HUES64 (cell line): Measurements from ENCODE around the gene TSGA10IP.
A peak's percentile ranks its signal among the peaks of the same experiment; 100 is the strongest.

Experiments used
- H3K27ac ChIP-seq: 2 replicates; pipeline ENCODE4 v1.7.0; 2013; ENCODE audit warnings: low read depth, low read length, inconsistent platforms
- H3K27me3 ChIP-seq: 2 replicates; pipeline ENCODE4 v1.6.1; 2013; ENCODE audit warnings: mild to moderate bottlenecking, low read length; ENCODE audit not compliant: insufficient read depth
- H3K36me3 ChIP-seq: 2 replicates; pipeline ENCODE4 v1.6.1; 2013; ENCODE audit warnings: mild to moderate bottlenecking, low read length; ENCODE audit not compliant: insufficient read depth
- H3K4me1 ChIP-seq: 2 replicates; pipeline ENCODE4 v1.6.1; 2013; ENCODE audit warnings: mild to moderate bottlenecking, low read length, moderate library complexity; ENCODE audit not compliant: insufficient read depth
- H3K4me3 ChIP-seq: 2 replicates; pipeline ENCODE4 v1.5.1; 2013; ENCODE audit warnings: mild to moderate bottlenecking, low read length, moderate library complexity
- H3K9ac ChIP-seq: 2 replicates; pipeline ENCODE4 v1.6.1; 2013; ENCODE audit warnings: mild to moderate bottlenecking, low read depth, low read length
- H3K9me3 ChIP-seq: 2 replicates; pipeline ENCODE4 v1.6.1; 2013; ENCODE audit warnings: low read depth, low read length; ENCODE audit not compliant: insufficient read depth
- WGBS: fragments of 150-250, 120-280 bp; methylation state at CpG from one replicate; pipeline ENCODE4 v1.1.7; 2013; ENCODE audit warnings: missing lambda C conversion rate; 5-methylcytosine and 5-hydroxymethylcytosine counted together

Gene TSGA10IP

DNA sequence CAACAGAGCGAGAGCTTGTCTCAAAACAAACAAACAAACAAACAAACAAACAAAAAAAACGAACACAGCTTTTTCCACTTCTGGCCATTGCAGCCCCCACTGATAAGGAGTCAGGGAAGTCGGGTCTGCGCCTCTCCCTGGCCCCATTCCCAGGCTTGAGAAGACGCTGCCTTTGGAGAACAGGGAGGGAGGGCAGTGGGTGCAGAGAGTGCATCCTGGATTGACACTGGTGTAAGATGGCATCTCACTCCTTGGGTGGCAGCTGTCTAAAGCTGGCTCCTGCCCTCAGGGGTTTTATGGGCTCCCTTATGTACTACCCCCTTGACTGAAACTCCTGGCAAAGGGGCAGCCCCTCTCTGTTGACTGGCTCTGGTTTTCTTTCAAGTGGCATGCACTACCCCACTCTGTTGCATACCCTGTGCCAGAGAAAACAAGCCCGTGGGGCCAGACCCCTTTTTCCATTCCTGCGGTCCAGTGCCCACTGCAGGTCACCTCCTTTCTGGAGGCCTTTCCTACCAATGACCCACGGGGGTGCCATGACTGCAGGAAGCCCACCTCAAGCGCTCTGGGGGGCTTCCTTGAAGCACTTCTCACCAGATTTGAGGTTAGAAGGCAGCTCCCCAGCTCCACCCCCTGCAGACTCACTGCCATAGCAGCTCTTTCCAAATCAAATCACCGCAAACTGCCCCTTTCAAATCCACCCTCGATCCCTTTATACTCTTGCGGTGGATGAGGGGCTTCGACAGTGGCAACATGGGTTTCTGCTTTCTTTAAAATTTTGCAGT lies 13.3 kb upstream of the TSGA10IP start:
- WGBS: 80% methylated on average over 13 of the region's 13 CpGs
- H3K4me3 ChIP-seq: no peak overlapping the region
- H3K4me1 ChIP-seq: peaks cover 12% of the 10 kb centered on the region; the same call in 1 of the 2 replicates
- no peaks in the 10 kb centered on the region for H3K27me3 ChIP-seq
- no peaks in the 10 kb centered on the region for H3K9me3 ChIP-seq
- H3K27ac ChIP-seq: peak overlapping the region; percentile 15; the same call in 1 of the 2 replicates
- no peaks in the 10 kb centered on the region for H3K36me3 ChIP-seq
- no peak overlapping the region for H3K9ac ChIP-seq

GRCh38 chr11:65932558-65932919 lies 12.7 kb upstream of the TSGA10IP start:
- Histone ChIP-seq H3K9ac (no peak overlapping the region), H3K9me3 (no peaks in the 10 kb centered on the region), H3K4me1 (peaks cover 11% of the 10 kb centered on the region; the same call in 1 of the 2 replicates), H3K4me3 (no peak overlapping the region), H3K27me3 (no peaks in the 10 kb centered on the region), H3K27ac (peak overlapping the region; percentile 15; the same call in 1 of the 2 replicates), H3K36me3 (no peaks in the 10 kb centered on the region)
- WGBS: 65% methylated on average over 8 of the region's 9 CpGs

DNA sequence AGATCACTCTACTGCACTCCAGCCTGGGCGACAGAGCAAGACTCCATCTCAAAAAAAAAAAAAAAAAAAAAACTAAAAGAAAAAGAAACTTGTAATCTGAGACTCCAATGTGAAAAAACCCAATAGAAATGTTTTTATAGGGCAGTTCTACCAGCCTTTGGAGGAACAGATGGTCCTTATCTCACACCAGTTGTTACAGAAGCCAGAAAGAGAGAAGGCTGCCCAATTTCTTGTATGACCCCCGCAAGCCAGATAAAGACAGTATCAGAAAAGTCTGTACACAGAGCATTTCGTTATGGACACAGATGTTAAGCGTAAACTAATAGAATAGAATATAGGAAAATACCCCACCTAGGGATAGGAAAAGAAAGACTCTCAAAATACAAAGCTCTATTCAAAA lies 11.3 kb upstream of the TSGA10IP start:
- no peaks in the 10 kb centered on the region for H3K36me3 ChIP-seq
- no peak overlapping the region for H3K27ac ChIP-seq
- no peak overlapping the region for H3K4me3 ChIP-seq
- H3K9ac ChIP-seq: no peak overlapping the region
- H3K9me3 ChIP-seq: no peaks in the 10 kb centered on the region
- no peaks in the 10 kb centered on the region for H3K27me3 ChIP-seq
- 100% methylated on average over 1 of the region's 4 CpGs for WGBS
- peaks cover 5% of the 10 kb centered on the region; the same call in 1 of the 2 replicates for H3K4me1 ChIP-seq

DNA sequence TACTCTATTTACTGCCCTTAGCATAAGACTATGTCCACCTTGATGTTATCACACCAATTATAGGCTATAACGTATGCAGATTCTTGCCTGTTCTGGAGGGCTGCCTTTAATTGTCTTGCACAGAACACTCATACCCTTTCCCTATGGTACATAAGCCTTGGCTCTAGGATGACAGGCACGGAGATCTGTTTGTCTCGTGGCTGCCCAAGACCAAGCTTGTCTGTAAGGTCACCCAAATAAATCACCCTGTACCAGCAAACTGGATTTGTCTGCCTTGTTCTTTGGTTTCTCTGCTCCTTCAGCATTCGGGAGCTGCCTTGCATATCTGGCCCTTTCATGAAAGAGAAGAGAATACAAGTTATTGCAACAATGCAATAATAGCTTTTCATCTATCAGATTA lies 7.5 kb upstream of the TSGA10IP start:
- WGBS: 76% methylated on average over 4 of the region's 4 CpGs
- H3K4me3 ChIP-seq: no peak overlapping the region
- peaks cover 3% of the 10 kb centered on the region; the same call in 1 of the 2 replicates for H3K4me1 ChIP-seq
- no peaks in the 10 kb centered on the region for H3K9me3 ChIP-seq
- no peaks in the 10 kb centered on the region for H3K27me3 ChIP-seq
- no peak overlapping the region for H3K27ac ChIP-seq
- no peak overlapping the region for H3K9ac ChIP-seq
- H3K36me3 ChIP-seq: no peaks in the 10 kb centered on the region

GRCh38 chr11:65941720-65942310 lies 3.5 kb upstream of the TSGA10IP start:
- Histone ChIP-seq H3K4me1 (peaks cover 6% of the 10 kb centered on the region), H3K27me3 (no peaks in the 10 kb centered on the region), H3K9ac (no peak overlapping the region), H3K27ac (no peak overlapping the region), H3K9me3 (no peaks in the 10 kb centered on the region), H3K36me3 (no peaks in the 10 kb centered on the region), H3K4me3 (no peak overlapping the region)
- WGBS: 83% methylated on average over 9 of the region's 9 CpGs

- Histone ChIP-seq H3K36me3 (no peaks in the 10 kb centered on the region), H3K9me3 (no peaks in the 10 kb centered on the region), H3K27me3 (no peaks in the 10 kb centered on the region), H3K9ac (no peak overlapping the region), H3K4me1 (peaks cover 9% of the 10 kb centered on the region), H3K27ac (no peak overlapping the region), H3K4me3 (no peak overlapping the region)
- WGBS: 90% methylated on average over 7 of the region's 7 CpGs
Observed at GRCh38 chr11:65942531-65942930, 2.7 kb upstream of the TSGA10IP start.

- H3K9me3 ChIP-seq: no peaks in the 10 kb centered on the region
- H3K27me3 ChIP-seq: no peaks in the 10 kb centered on the region
- H3K4me1 ChIP-seq: peaks cover 9% of the 10 kb centered on the region
- WGBS: 93% methylated on average over 8 of the region's 8 CpGs
- no peak overlapping the region for H3K9ac ChIP-seq
- H3K4me3 ChIP-seq: no peak overlapping the region
- H3K27ac ChIP-seq: no peak overlapping the region
- H3K36me3 ChIP-seq: no peaks in the 10 kb centered on the region
Observed at GRCh38 chr11:65944191-65944590, 1.1 kb upstream of the TSGA10IP start.

DNA sequence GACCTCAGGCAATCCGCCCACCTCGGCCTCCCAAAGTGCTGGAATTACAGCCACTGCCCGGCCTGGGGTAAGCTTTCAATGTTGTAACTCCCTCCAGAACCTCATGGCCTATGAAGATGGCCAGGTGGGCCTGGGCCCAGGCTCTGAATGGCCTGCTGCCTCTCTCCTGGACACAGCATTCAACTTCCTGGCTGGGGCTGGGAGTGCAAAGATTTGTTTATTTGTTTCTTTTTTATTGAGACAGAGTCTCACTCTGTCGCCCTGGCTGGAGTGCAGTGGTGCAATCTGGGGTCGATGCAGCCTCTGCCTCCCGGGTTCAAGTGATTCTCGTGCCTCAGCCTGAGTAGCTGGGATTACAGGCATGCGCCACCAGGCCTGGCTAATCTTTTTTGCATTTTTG lies 513 bp upstream of the TSGA10IP start:
- Histone ChIP-seq H3K4me1 (peaks cover 9% of the 10 kb centered on the region), H3K27ac (no peak overlapping the region), H3K36me3 (no peaks in the 10 kb centered on the region), H3K9me3 (no peaks in the 10 kb centered on the region), H3K4me3 (no peak overlapping the region), H3K27me3 (no peaks in the 10 kb centered on the region), H3K9ac (no peak overlapping the region)
- whole genome bisulfite sequencing: 90% methylated on average over 8 of the region's 8 CpGs

DNA sequence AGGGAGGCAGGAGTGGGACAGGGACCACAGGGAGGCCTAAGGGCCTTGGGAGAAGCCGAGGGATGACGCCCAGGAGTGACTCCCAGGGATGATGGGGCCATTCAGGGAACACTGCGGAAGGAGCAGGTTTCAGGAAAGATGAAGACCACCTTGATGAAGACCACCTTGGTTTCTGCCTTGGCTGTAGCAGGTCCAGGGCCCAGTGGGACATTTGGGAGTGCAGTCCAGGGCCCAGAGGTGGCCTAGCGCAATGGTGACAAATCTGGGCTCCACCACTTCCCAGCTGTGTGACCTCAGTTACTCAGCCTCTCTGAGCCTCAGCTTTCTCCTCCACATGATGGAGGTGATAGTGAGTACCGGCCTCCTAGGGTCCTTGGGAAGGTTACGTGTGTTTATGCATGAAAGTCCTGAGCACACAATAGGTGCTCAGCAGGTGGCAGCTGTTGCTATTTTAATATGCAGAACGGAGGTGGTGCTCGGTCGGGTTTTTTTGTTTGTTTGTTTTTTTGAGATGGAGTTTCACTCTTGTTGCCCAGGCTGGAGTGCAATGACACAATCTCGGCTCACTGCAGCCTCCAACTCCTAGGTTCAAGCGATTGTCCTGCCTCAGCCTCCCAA lies 770 bp downstream of the TSGA10IP start:
- peak overlapping the region; percentile 39 for H3K4me3 ChIP-seq
- H3K9ac ChIP-seq: peak overlapping the region; percentile 48; the same call in 1 of the 2 replicates
- H3K36me3 ChIP-seq: no peaks in the 10 kb centered on the region
- peak overlapping the region; percentile 87 for H3K27ac ChIP-seq
- H3K4me1 ChIP-seq: peaks cover 9% of the 10 kb centered on the region
- H3K9me3 ChIP-seq: no peaks in the 10 kb centered on the region
- no peaks in the 10 kb centered on the region for H3K27me3 ChIP-seq
- WGBS: 45% methylated on average over 11 of the region's 11 CpGs

- Histone ChIP-seq H3K27me3 (no peaks in the 10 kb centered on the region), H3K4me3 (no peak overlapping the region; the same call in 1 of the 2 replicates), H3K27ac (peak overlapping the region; percentile 49; the same call in 1 of the 2 replicates), H3K9me3 (no peaks in the 10 kb centered on the region), H3K4me1 (peaks cover 9% of the 10 kb centered on the region), H3K9ac (peak overlapping the region; percentile 8; the same call in 1 of the 2 replicates), H3K36me3 (no peaks in the 10 kb centered on the region)
- 91% methylated on average over 4 of the region's 4 CpGs for WGBS
Observed at GRCh38 chr11:65946655-65947054, 1.4 kb downstream of the TSGA10IP start.

DNA sequence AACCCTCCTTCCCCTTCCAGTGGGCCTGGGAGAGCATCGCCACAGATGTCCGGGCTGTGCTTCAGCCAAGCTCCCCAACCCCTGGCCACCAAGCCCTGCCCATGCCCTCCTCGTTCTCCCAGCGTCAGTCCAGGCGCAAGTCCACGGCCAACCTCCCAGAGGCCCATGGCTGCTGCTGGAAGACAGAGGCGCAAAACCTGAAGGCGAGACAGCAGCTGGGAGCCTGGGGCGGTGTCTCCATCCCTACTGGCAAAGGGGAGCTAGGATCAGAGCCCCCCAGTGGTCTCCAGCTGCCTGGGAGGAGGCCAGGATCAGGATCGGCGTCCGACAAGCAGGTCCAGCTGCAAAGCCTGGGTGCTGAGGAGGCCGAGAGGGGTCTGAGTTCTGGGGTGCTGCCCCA lies 1.9 kb downstream of the TSGA10IP start:
- Histone ChIP-seq H3K27ac (no peak overlapping the region), H3K9ac (peak overlapping the region; percentile 8; the same call in 1 of the 2 replicates), H3K27me3 (no peaks in the 10 kb centered on the region), H3K4me1 (peaks cover 9% of the 10 kb centered on the region), H3K9me3 (no peaks in the 10 kb centered on the region), H3K36me3 (no peaks in the 10 kb centered on the region), H3K4me3 (no peak overlapping the region)
- 82% methylated on average over 13 of the region's 13 CpGs for WGBS
